Esophagus squamous epithelium (tissue), 4 donors: ENCODE results near the gene RBPJL.

Source experiments
- CTCF ChIP-seq, 6 experiments: fragments of 450-650 bp in 4 of 6; fragments of 200-600 bp in 2 of 6; sonication (generic) in 2 of 6; IDR thresholded peaks; one replicate each; pipeline ENCODE4 v1.5.1; 2016 to 2019; ENCODE audit warnings: antibody characterized with exemption in 6 of 6, mild to moderate bottlenecking in 4 of 6, moderate library complexity in 4 of 6
- POLR2A ChIP-seq, 4 donors: fragments of 450-650 bp; IDR thresholded peaks; one replicate each; pipeline ENCODE4 v1.6.1; 2017; ENCODE audit warnings: antibody characterized with exemption in 4 of 4, mild to moderate bottlenecking in 4 of 4, moderate library complexity in 3 of 4

- TF ChIP-seq CTCF (IDR thresholded peaks at IDR 0.05) = no peak
- no peak for TF ChIP-seq POLR2A (IDR thresholded peaks at IDR 0.05)
Measured at GRCh38 chr20:45366631-45367030, 60.0 kb downstream of the RBPJL start.
